ENCODE results near the gene OR8J1.

DNA sequence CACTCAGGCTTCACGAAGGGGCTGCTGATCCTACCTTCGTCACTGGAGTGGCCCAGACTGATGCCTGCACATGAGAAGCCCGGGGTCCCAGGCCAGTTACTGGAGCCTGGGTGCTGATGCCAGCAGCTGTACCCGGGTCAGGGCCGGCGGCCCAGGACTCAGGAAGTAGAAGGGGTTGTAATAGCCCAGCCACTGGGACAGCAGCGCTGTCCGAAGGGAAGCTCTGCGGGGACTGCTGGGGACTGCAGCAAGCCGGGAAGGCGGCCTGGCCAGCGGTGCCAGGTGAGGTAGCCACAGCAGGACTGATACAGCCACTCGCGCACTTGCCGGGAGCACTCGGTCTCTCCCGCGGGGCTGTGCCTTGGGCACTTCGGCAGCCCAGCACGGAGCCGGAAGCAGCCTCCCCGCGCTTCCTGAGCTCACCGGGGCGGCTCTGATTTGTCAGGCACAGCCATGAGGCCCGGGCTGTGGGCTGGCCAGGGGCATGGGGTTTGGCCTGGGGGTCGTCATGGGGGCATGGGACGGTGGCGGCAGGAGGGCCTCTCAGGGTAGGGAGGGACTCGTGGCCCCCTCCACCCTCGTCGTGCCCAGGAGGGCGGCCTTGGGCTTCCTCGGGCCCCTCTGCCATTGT, 22.1 kb upstream of the OR8J1 start:
- TF ChIP-seq, protein P1, sequence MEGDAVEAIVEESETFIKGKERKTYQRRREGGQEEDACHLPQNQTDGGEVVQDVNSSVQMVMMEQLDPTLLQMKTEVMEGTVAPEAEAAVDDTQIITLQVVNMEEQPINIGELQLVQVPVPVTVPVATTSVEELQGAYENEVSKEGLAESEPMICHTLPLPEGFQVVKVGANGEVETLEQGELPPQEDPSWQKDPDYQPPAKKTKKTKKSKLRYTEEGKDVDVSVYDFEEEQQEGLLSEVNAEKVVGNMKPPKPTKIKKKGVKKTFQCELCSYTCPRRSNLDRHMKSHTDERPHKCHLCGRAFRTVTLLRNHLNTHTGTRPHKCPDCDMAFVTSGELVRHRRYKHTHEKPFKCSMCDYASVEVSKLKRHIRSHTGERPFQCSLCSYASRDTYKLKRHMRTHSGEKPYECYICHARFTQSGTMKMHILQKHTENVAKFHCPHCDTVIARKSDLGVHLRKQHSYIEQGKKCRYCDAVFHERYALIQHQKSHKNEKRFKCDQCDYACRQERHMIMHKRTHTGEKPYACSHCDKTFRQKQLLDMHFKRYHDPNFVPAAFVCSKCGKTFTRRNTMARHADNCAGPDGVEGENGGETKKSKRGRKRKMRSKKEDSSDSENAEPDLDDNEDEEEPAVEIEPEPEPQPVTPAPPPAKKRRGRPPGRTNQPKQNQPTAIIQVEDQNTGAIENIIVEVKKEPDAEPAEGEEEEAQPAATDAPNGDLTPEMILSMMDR (conservative IDR thresholded peaks at IDR 0.05; ENCODE audit: low read length), result no peak
- TF ChIP-seq EZH2phosphoT487 (IDR thresholded peaks at IDR 0.05; ENCODE audit: borderline replicate concordance, low read depth, low read length), result no peak

Data from OCI-LY7 (cell line).